Fibroblast of lung (primary cell): Measurements from ENCODE around the gene ZNF516. TPM values are rescaled to one million over a fixed set of nuclear protein-coding genes. Genes with fewer than 3 reads are reported as not detected.
A peak's percentile ranks its signal among the peaks of the same experiment; 100 is the strongest.

ENCODE experiments used
- DNase-seq, 2 donors: peaks; one replicate each; pipeline versions ENCODE4 v3.0.0 to v3.0.0-alpha.2; 2010; ENCODE audit warnings: low read depth in 2 of 2
- H2AFZ ChIP-seq: 2 replicates; pipeline ENCODE4 v1.5.1; 2012; ENCODE audit warnings: low read length, control low read depth, inconsistent platforms
- H3K27ac ChIP-seq: 2 replicates; pipeline ENCODE4 v1.5.1; 2011; ENCODE audit warnings: low read length, control low read depth; ENCODE audit not compliant: insufficient read depth
- H3K27me3 ChIP-seq: 2 replicates; pipeline ENCODE4 v1.5.1; 2011; ENCODE audit warnings: mild to moderate bottlenecking, low read length; ENCODE audit not compliant: control insufficient read depth, insufficient read depth
- H3K36me3 ChIP-seq: 2 replicates; pipeline ENCODE4 v1.5.1; 2011; ENCODE audit warnings: low read length; ENCODE audit not compliant: control insufficient read depth, insufficient read depth
- H3K4me1 ChIP-seq: 2 replicates; pipeline ENCODE4 v1.5.1; 2011; ENCODE audit warnings: low read length; ENCODE audit not compliant: control insufficient read depth, insufficient read depth; ENCODE audit errors: extremely low read depth
- H3K4me2 ChIP-seq: 2 replicates; pipeline ENCODE4 v1.5.1; 2011; ENCODE audit warnings: low read length, control low read depth; ENCODE audit not compliant: insufficient read depth; ENCODE audit errors: extremely low read depth
- H3K4me3 ChIP-seq, 4 experiments: fragments of 200-600 bp in 1 of 4; sonication (generic) in 1 of 4; replicated peaks in 1 of 4; 2 replicates each; pipeline ENCODE4 v1.5.1; 2011 to 2016; ENCODE audit warnings: low read length in 4 of 4, low read depth in 3 of 4, mild to moderate bottlenecking in 3 of 4, control low read depth in 2 of 4, inconsistent platforms in 1 of 4, mixed read lengths in 1 of 4; ENCODE audit not compliant: insufficient read depth in 1 of 4; ENCODE audit errors: control extremely low read depth in 1 of 4
- H3K79me2 ChIP-seq: 2 replicates; pipeline ENCODE4 v1.5.1; 2012; ENCODE audit warnings: mild to moderate bottlenecking, low read length, inconsistent platforms; ENCODE audit not compliant: control insufficient read depth, insufficient read depth
- H3K9ac ChIP-seq: 2 replicates; pipeline ENCODE4 v1.5.1; 2011; ENCODE audit warnings: mild to moderate bottlenecking, low read length, control low read depth; ENCODE audit not compliant: insufficient read depth
- H3K9me3 ChIP-seq: 2 replicates; pipeline ENCODE4 v1.5.1; 2012; ENCODE audit warnings: low read depth, low read length; ENCODE audit not compliant: control insufficient read depth, insufficient read depth
- H4K20me1 ChIP-seq: 2 replicates; pipeline ENCODE4 v1.5.1; 2011; ENCODE audit warnings: low read length; ENCODE audit not compliant: control insufficient read depth, insufficient read depth; ENCODE audit errors: extremely low read depth
- EZH2 ChIP-seq: IDR thresholded peaks from 2 replicates; pipeline ENCODE4 v1.5.1; 2012; ENCODE audit warnings: low read length, control low read depth, mild to moderate bottlenecking; ENCODE audit errors: missing control alignments
- polyA plus RNA-seq, 2 donors: library from polyadenylated mRNA; depleted of rRNA in 1 of 2; stranded (reverse) in 1 of 2; unstranded in 1 of 2; fragments of >200 nt; gene quantifications; 2 replicates each; pipeline ENCODE4 v1.2.1, GENCODE V29; 2011 to 2012; ENCODE audit warnings: missing spikeins in 1 of 2
- total RNA-seq: library from RNA; depleted of rRNA; stranded (reverse); fragments of >200 nt; gene quantifications from 2 replicates; pipeline ENCODE4 v1.2.1, GENCODE V29; 2014
- TF ChIP-seq, protein P1 (sequence below), 2 donors: IDR thresholded peaks in 1 of 2; conservative IDR thresholded peaks in 1 of 2; 1 replicate in 1 of 2; 2 replicates in 1 of 2; pipeline ENCODE4 v1.5.1; 2011 to 2012; ENCODE audit warnings: low read length in 2 of 2, control low read depth in 1 of 2, inconsistent platforms in 1 of 2, low read depth in 1 of 2, mild to moderate bottlenecking in 1 of 2

ZNF516 gene
- total and polyA plus RNA-seq, 2 donors (not counting 1 experiment from before 2014, with no cell fraction given), result 7.9 to 32.7 TPM

DNA sequence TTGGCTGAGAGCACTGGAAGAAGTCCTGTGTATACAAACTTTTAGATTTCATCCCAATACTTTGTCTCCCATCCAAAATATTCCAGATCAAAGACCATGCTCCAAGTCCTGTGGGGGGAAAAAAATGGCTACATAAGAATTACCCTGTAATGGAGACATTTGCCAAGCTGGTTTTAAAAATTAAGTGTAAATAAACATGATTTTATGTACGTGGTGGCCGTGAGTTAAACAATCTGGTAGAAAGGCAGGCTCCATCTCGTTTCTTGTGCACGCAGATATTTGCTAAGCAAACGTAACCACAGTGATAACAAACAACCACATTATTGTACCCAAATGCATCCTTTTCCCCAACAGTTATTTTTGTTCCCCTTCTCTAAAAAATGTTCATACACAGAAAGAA is 176.4 kb downstream of the ZNF516 start:
- H3K27me3 ChIP-seq, result no peaks in the 10 kb centered on the region
- H3K27ac ChIP-seq, result no peak overlapping the region
- no peak overlapping the region for H3K9ac ChIP-seq
- H3K4me3 ChIP-seq, result no peak overlapping the region
- no peaks in the 10 kb centered on the region for H3K79me2 ChIP-seq
- TF ChIP-seq EZH2, result no peak
- TF ChIP-seq, protein P1, sequence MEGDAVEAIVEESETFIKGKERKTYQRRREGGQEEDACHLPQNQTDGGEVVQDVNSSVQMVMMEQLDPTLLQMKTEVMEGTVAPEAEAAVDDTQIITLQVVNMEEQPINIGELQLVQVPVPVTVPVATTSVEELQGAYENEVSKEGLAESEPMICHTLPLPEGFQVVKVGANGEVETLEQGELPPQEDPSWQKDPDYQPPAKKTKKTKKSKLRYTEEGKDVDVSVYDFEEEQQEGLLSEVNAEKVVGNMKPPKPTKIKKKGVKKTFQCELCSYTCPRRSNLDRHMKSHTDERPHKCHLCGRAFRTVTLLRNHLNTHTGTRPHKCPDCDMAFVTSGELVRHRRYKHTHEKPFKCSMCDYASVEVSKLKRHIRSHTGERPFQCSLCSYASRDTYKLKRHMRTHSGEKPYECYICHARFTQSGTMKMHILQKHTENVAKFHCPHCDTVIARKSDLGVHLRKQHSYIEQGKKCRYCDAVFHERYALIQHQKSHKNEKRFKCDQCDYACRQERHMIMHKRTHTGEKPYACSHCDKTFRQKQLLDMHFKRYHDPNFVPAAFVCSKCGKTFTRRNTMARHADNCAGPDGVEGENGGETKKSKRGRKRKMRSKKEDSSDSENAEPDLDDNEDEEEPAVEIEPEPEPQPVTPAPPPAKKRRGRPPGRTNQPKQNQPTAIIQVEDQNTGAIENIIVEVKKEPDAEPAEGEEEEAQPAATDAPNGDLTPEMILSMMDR (conservative IDR thresholded peaks at IDR 0.05 in 1 of 2, IDR thresholded peaks at IDR 0.05 in 1 of 2; ENCODE audit: low read depth in 1 of 2, low read length in 2 of 2), result no peak
- no peaks in the 10 kb centered on the region for H3K4me1 ChIP-seq
- no peak overlapping the region for H2AFZ ChIP-seq
- H4K20me1 ChIP-seq, result no peaks in the 10 kb centered on the region
- no peaks in the 10 kb centered on the region for H3K36me3 ChIP-seq
- DNase-seq, result peak in 1 of 2 donors; percentile 14
- H3K9me3 ChIP-seq, result no peaks in the 10 kb centered on the region
- H3K4me2 ChIP-seq, result no peak overlapping the region

DNA sequence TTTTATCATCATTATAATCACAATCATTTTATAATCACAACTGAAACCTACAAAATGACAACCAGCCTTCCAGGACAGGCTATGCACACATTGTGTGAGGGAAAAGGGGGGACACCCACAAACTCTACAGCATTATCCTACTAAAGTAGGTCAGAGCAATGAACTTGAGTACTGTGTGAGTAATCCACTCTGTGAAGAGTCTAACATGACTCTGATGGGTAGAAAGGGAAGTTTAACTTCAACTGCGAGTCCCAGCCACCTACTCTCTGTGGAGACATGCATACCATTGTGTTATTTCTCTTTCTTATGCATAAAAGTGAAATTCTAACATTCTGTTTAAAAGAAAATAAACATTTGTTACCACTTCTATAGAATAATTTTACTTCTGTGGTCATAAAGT is 177.9 kb downstream of the ZNF516 start:
- Histone ChIP-seq H3K4me1 (no peaks in the 10 kb centered on the region), H3K4me2 (no peak overlapping the region), H3K9ac (no peak overlapping the region), H2AFZ (no peak overlapping the region), H4K20me1 (no peaks in the 10 kb centered on the region), H3K79me2 (no peaks in the 10 kb centered on the region), H3K27me3 (no peaks in the 10 kb centered on the region), H3K36me3 (no peaks in the 10 kb centered on the region), H3K4me3 (no peak overlapping the region), H3K27ac (no peak overlapping the region), H3K9me3 (no peaks in the 10 kb centered on the region)
- no peak for DNase-seq
- no peak for TF ChIP-seq EZH2
- TF ChIP-seq, protein P1 (conservative IDR thresholded peaks at IDR 0.05 in 1 of 2, IDR thresholded peaks at IDR 0.05 in 1 of 2; ENCODE audit: low read depth in 1 of 2, low read length in 2 of 2), result no peak

DNA sequence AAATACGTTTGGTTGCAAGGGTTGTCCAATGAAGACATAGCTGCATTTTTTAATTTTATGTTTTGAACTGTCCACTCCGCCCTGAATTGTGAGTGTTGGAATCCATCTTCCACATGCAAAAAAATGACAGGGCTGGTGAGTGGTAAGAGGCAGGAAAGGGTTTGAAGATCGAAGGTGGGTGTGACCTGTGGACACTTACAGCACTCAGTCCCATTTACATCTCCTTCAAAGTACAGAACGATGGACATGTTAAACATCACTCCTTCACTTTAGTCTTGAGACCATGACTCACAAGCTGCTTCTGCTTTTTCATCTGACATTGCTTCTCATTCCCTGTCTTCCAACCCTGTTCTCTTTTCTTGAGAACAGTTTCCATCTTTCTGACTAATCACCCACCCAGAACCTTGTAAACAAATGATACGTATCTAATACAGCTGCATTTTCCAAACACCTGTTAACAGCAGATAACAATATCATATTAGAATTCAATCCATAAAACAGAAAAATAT is 179.3 kb downstream of the ZNF516 start:
- Histone ChIP-seq H3K4me2 (no peak overlapping the region), H3K4me3 (no peak overlapping the region), H3K9me3 (no peaks in the 10 kb centered on the region), H3K79me2 (no peaks in the 10 kb centered on the region), H4K20me1 (no peaks in the 10 kb centered on the region), H3K27ac (no peak overlapping the region), H3K9ac (no peak overlapping the region), H3K27me3 (no peaks in the 10 kb centered on the region), H3K4me1 (no peaks in the 10 kb centered on the region), H3K36me3 (no peaks in the 10 kb centered on the region), H2AFZ (no peak overlapping the region)
- no peak for DNase-seq
- TF ChIP-seq, protein P1 (conservative IDR thresholded peaks at IDR 0.05 in 1 of 2, IDR thresholded peaks at IDR 0.05 in 1 of 2; ENCODE audit: low read depth in 1 of 2, low read length in 2 of 2), result no peak
- no peak for TF ChIP-seq EZH2
